ENCODE data around the gene DIP2B. TPM values are rescaled to one million over a fixed set of nuclear protein-coding genes. Genes with fewer than 3 reads are reported as not detected.

Gene DIP2B
- total RNA-seq, 1 donor from 2014 or later = 25.8 TPM

GRCh38 chr12:50620109-50620977, 115.6 kb downstream of the DIP2B start:
- Mint-ChIP-seq H3K27me3 (ENCODE audit: low read depth) (no peaks in the 10 kb centered on the region), H3K36me3 (ENCODE audit: low read depth) (no peaks in the 10 kb centered on the region), H3K27ac (ENCODE audit: unreplicated experiment) (peak overlapping the region; percentile 97), H3K4me1 (ENCODE audit: low read depth) (peaks cover 57% of the 10 kb centered on the region), H3K9me3 (ENCODE audit: low read depth) (no peaks in the 10 kb centered on the region), H3K4me3 (ENCODE audit: unreplicated experiment) (peak overlapping the region; percentile 51)
- no peak for DNase-seq (ENCODE audit: low spot score)
- TF ChIP-seq CTCF (IDR thresholded peaks at IDR 0.05) = peak; percentile 41

GRCh38 chr12:50620978-50621360, 116.2 kb downstream of the DIP2B start:
- H3K4me3 Mint-ChIP-seq (ENCODE audit: unreplicated experiment) = no peak overlapping the region
- TF ChIP-seq CTCF (IDR thresholded peaks at IDR 0.05) = no peak
- DNase-seq (ENCODE audit: low spot score) = no peak
- H3K27me3 Mint-ChIP-seq (ENCODE audit: low read depth) = no peaks in the 10 kb centered on the region
- H3K4me1 Mint-ChIP-seq (ENCODE audit: low read depth) = peaks cover 63% of the 10 kb centered on the region
- H3K9me3 Mint-ChIP-seq (ENCODE audit: low read depth) = no peaks in the 10 kb centered on the region
- peak overlapping the region; percentile 97 for H3K27ac Mint-ChIP-seq (ENCODE audit: unreplicated experiment)
- H3K36me3 Mint-ChIP-seq (ENCODE audit: low read depth) = no peaks in the 10 kb centered on the region

GRCh38 chr12:50621399-50622300, 116.9 kb downstream of the DIP2B start:
- no peak for TF ChIP-seq CTCF (IDR thresholded peaks at IDR 0.05)
- Mint-ChIP-seq H3K36me3 (ENCODE audit: low read depth) (no peaks in the 10 kb centered on the region), H3K4me3 (ENCODE audit: unreplicated experiment) (peak overlapping the region; percentile 35), H3K9me3 (ENCODE audit: low read depth) (no peaks in the 10 kb centered on the region), H3K4me1 (ENCODE audit: low read depth) (peaks cover 70% of the 10 kb centered on the region), H3K27me3 (ENCODE audit: low read depth) (no peaks in the 10 kb centered on the region), H3K27ac (ENCODE audit: unreplicated experiment) (peak overlapping the region; percentile 97)
- no peak for DNase-seq (ENCODE audit: low spot score)

GRCh38 chr12:50625029-50625925, 120.5 kb downstream of the DIP2B start:
- Mint-ChIP-seq H3K4me1 (ENCODE audit: low read depth) (peaks cover 47% of the 10 kb centered on the region), H3K36me3 (ENCODE audit: low read depth) (peaks cover 11% of the 10 kb centered on the region), H3K27me3 (ENCODE audit: low read depth) (no peaks in the 10 kb centered on the region), H3K4me3 (ENCODE audit: unreplicated experiment) (no peak overlapping the region), H3K9me3 (ENCODE audit: low read depth) (no peaks in the 10 kb centered on the region), H3K27ac (ENCODE audit: unreplicated experiment) (no peak overlapping the region)
- no peak for DNase-seq (ENCODE audit: low spot score)
- TF ChIP-seq CTCF (IDR thresholded peaks at IDR 0.05) = no peak

Data from chondrocyte (in vitro differentiated cells).